GM18861 (cell line): ENCODE results near the gene CASP8AP2.
A peak's percentile ranks its signal among the peaks of the same experiment; 100 is the strongest.
"Not testable (repeated sequence)": the region's sequence is repeated elsewhere in the genome, so short reads cannot be mapped to it uniquely, and the experiment has no call there.

Experiments
- ATAC-seq: cut with Tn5 transposase; IDR thresholded peaks from one replicate; pipeline ENCODE4 v1.9.1; 2021; ENCODE audit not compliant: unreplicated experiment

The CASP8AP2 gene

GRCh38 chr6:89829472-89830169 lies at the start of gene CASP8AP2:
CASP8AP2 (plus strand) TSS chr6:89829880.
- ATAC-seq = peak; percentile 98

- ATAC-seq = no peak
Measured at GRCh38 chr6:89781070-89782034, 48.3 kb upstream of the CASP8AP2 start.

GRCh38 chr6:89782222-89782621 lies 47.5 kb upstream of the CASP8AP2 start:
- ATAC-seq = no peak

GRCh38 chr6:89783293-89783692 lies 46.4 kb upstream of the CASP8AP2 start:
- ATAC-seq = not testable (repeated sequence)

GRCh38 chr6:89784838-89785237 lies 44.8 kb upstream of the CASP8AP2 start:
- ATAC-seq = no peak

GRCh38 chr6:89786970-89787369 lies 42.7 kb upstream of the CASP8AP2 start:
- ATAC-seq = no peak

- no peak for ATAC-seq
Measured at GRCh38 chr6:89787660-89788328, 41.9 kb upstream of the CASP8AP2 start.

- ATAC-seq = no peak
Measured at GRCh38 chr6:89789980-89790379, 39.7 kb upstream of the CASP8AP2 start.

GRCh38 chr6:89790403-89790802 lies 39.3 kb upstream of the CASP8AP2 start:
- ATAC-seq = no peak

- ATAC-seq = peak; percentile 85
Measured at GRCh38 chr6:89792881-89793280, 36.8 kb upstream of the CASP8AP2 start.

GRCh38 chr6:89793586-89793985 lies 36.1 kb upstream of the CASP8AP2 start:
- no peak for ATAC-seq

GRCh38 chr6:89794324-89794723 lies 35.4 kb upstream of the CASP8AP2 start:
- no peak for ATAC-seq

- ATAC-seq = no peak
Measured at GRCh38 chr6:89797317-89797716, 32.4 kb upstream of the CASP8AP2 start.

- no peak for ATAC-seq
Measured at GRCh38 chr6:89799096-89799495, 30.6 kb upstream of the CASP8AP2 start.

GRCh38 chr6:89799756-89800155 lies 29.9 kb upstream of the CASP8AP2 start:
- ATAC-seq = no peak

GRCh38 chr6:89803271-89803670 lies 26.4 kb upstream of the CASP8AP2 start:
- ATAC-seq = no peak

- ATAC-seq = no peak
Measured at GRCh38 chr6:89805814-89806371, 23.8 kb upstream of the CASP8AP2 start.

GRCh38 chr6:89807581-89807980 lies 22.1 kb upstream of the CASP8AP2 start:
- no peak for ATAC-seq

GRCh38 chr6:89813422-89813821 lies 16.3 kb upstream of the CASP8AP2 start:
- not testable (repeated sequence) for ATAC-seq

- ATAC-seq = no peak
Measured at GRCh38 chr6:89817481-89817880, 12.2 kb upstream of the CASP8AP2 start.

- peak; percentile 18 for ATAC-seq
Measured at GRCh38 chr6:89818977-89819335, 10.7 kb upstream of the CASP8AP2 start.
